GM12878 (cell line): ENCODE results near the gene CD276. TPM values are rescaled to one million over a fixed set of nuclear protein-coding genes. Genes with fewer than 3 reads are reported as not detected.

ENCODE experiments used
- DPF2 ChIP-seq: fragments of 450-650 bp; IDR thresholded peaks from 2 replicates; pipeline ENCODE4 v1.6.1; 2017; ENCODE audit warnings: mild to moderate bottlenecking
- MTA3 ChIP-seq: IDR thresholded peaks from 2 replicates; pipeline ENCODE4 v1.6.1; 2012; ENCODE audit warnings: low read length, inconsistent platforms, borderline replicate concordance
- NR2C2 ChIP-seq: IDR thresholded peaks from 2 replicates; pipeline ENCODE4 v1.6.1; 2011; ENCODE audit warnings: borderline replicate concordance, low read depth; ENCODE audit not compliant: control insufficient read depth, insufficient read length
- POLR2AphosphoS5 ChIP-seq: IDR thresholded peaks from 2 replicates; pipeline ENCODE4 v1.6.1; 2011; ENCODE audit warnings: mild to moderate bottlenecking, low read length, inconsistent platforms
- SIN3A ChIP-seq: IDR thresholded peaks from 2 replicates; pipeline ENCODE4 v1.6.1; 2012; ENCODE audit warnings: low read depth, low read length, improper control_type of control experiment
- SMC3 ChIP-seq: IDR thresholded peaks from 2 replicates; pipeline ENCODE4 v1.6.1; 2011; ENCODE audit warnings: low read length, improper control_type of control experiment, borderline replicate concordance
- SPI1 ChIP-seq: IDR thresholded peaks from 2 replicates; pipeline ENCODE4 v1.6.1; 2011; ENCODE audit warnings: low read depth, mild to moderate bottlenecking, low read length, moderate library complexity, borderline replicate concordance; ENCODE audit not compliant: insufficient read depth
- TAF1 ChIP-seq: IDR thresholded peaks from 2 replicates; pipeline ENCODE4 v1.6.1; 2011; ENCODE audit warnings: mild to moderate bottlenecking, low read depth, low read length, borderline replicate concordance
- TCF3 ChIP-seq: IDR thresholded peaks from 2 replicates; pipeline ENCODE4 v1.6.1; 2012; ENCODE audit warnings: low read depth, mild to moderate bottlenecking, low read length, borderline replicate concordance; ENCODE audit not compliant: insufficient read depth
- ZBED1 ChIP-seq: IDR thresholded peaks from 2 replicates; pipeline ENCODE4 v1.6.1; 2016; ENCODE audit warnings: borderline replicate concordance
- ZZZ3 ChIP-seq: IDR thresholded peaks from 2 replicates; pipeline ENCODE4 v1.6.1; 2011; ENCODE audit warnings: low read depth; ENCODE audit not compliant: control insufficient read depth, insufficient read length
- polyA plus RNA-seq, 11 experiments: library from polyadenylated mRNA; depleted of rRNA in 4 of 11; unstranded in 6 of 11; stranded (reverse) in 5 of 11; fragments of >200 nt; fragmentation: Nextera tagmentation in 4 of 11; fragmentation: Illumina TruSeq in 1 of 11; extraction: Ambion mirVana in 4 of 11; extraction: Trizol in 1 of 11; gene quantifications; 1 replicate in 1 of 11; 2 replicates in 10 of 11; pipeline versions ENCODE4 v1.2.1 to v1.2.3, GENCODE V29; 2011 to 2016; ENCODE audit warnings: inconsistent platforms in 2 of 11, missing spikeins in 2 of 11, low read depth in 1 of 11
- total RNA-seq, 4 experiments: library from RNA; depleted of rRNA in 3 of 4; stranded (reverse); fragments of >200 nt in 3 of 4; fragmentation: Illumina TruSeq in 1 of 4; extraction: Trizol in 1 of 4; gene quantifications; 2 replicates each; pipeline versions ENCODE4 v1.2.1 to v1.2.3, GENCODE V29; 2013 to 2021
- TF ChIP-seq, protein P1 (sequence below), 3 experiments: IDR thresholded peaks in 2 of 3; conservative IDR thresholded peaks in 1 of 3; 2 replicates each; pipeline ENCODE4 v1.5.1; 2011; ENCODE audit warnings: low read depth in 3 of 3, low read length in 3 of 3, mild to moderate bottlenecking in 3 of 3, control low read depth in 2 of 3, moderate library complexity in 2 of 3, inconsistent platforms in 1 of 3, mixed read lengths in 1 of 3; ENCODE audit not compliant: control insufficient read depth in 2 of 3, insufficient read depth in 1 of 3; ENCODE audit errors: extremely low read depth in 1 of 3
- TF ChIP-seq, protein P2 (sequence below): fragments of 450-650 bp; IDR thresholded peaks from 2 replicates; pipeline ENCODE4 v1.6.1; 2017; ENCODE audit warnings: mild to moderate bottlenecking, moderate library complexity
- TF ChIP-seq, protein P3 (sequence below): IDR thresholded peaks from 2 replicates; pipeline ENCODE4 v1.6.1; 2011; ENCODE audit warnings: low read depth, low read length, improper control_type of control experiment, borderline replicate concordance
- TF ChIP-seq, protein P4 (sequence below): IDR thresholded peaks from 2 replicates; pipeline ENCODE4 v1.6.1; 2011; ENCODE audit warnings: mild to moderate bottlenecking, low read depth, low read length, moderate library complexity; ENCODE audit not compliant: insufficient replicate concordance
- TF ChIP-seq, protein P5 (sequence below): IDR thresholded peaks from 2 replicates; pipeline ENCODE4 v1.6.1; 2012; ENCODE audit warnings: improper control_type of control experiment, low read depth, low read length; ENCODE audit not compliant: insufficient replicate concordance

Gene CD276
- total and polyA plus RNA-seq, 10 of the 15 experiments (the other 5 are each of a cell fraction or from before 2014, with no cell fraction given): 0.11 to 3.0 (median 1.2) TPM

DNA sequence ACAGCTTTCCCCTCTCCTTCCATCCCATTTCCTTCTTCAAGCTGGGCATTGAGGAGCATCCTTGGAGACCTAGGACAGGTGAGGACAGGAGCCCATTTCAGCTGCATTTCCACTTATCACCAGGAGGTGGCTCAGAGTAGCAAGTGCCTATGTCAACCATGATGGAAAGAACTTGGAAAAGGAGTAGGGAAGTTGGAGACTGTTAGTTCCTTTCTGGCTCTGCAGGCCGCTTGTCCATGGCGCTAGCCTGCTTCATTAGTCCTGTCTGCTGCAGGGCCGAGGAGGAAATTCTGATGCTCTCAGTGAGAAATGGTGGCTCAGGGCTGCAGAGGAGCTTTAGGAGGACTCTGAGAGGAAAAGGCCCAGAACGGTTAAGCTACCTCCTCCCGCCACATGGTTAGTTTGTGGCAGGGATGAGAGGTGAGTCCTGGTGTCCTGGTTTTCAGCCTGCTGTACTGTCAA, 7.0 kb upstream of the CD276 start (continued):
- TF ChIP-seq, protein P1, sequence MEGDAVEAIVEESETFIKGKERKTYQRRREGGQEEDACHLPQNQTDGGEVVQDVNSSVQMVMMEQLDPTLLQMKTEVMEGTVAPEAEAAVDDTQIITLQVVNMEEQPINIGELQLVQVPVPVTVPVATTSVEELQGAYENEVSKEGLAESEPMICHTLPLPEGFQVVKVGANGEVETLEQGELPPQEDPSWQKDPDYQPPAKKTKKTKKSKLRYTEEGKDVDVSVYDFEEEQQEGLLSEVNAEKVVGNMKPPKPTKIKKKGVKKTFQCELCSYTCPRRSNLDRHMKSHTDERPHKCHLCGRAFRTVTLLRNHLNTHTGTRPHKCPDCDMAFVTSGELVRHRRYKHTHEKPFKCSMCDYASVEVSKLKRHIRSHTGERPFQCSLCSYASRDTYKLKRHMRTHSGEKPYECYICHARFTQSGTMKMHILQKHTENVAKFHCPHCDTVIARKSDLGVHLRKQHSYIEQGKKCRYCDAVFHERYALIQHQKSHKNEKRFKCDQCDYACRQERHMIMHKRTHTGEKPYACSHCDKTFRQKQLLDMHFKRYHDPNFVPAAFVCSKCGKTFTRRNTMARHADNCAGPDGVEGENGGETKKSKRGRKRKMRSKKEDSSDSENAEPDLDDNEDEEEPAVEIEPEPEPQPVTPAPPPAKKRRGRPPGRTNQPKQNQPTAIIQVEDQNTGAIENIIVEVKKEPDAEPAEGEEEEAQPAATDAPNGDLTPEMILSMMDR (IDR thresholded peaks at IDR 0.05 in 2 of 3, conservative IDR thresholded peaks at IDR 0.05 in 1 of 3; ENCODE audit: control insufficient read depth in 2 of 3, extremely low read depth in 1 of 3, insufficient read depth in 1 of 3, low read depth in 3 of 3, low read length in 3 of 3): peak; percentile 73 to 89 (median 82)
- TF ChIP-seq, protein P2, sequence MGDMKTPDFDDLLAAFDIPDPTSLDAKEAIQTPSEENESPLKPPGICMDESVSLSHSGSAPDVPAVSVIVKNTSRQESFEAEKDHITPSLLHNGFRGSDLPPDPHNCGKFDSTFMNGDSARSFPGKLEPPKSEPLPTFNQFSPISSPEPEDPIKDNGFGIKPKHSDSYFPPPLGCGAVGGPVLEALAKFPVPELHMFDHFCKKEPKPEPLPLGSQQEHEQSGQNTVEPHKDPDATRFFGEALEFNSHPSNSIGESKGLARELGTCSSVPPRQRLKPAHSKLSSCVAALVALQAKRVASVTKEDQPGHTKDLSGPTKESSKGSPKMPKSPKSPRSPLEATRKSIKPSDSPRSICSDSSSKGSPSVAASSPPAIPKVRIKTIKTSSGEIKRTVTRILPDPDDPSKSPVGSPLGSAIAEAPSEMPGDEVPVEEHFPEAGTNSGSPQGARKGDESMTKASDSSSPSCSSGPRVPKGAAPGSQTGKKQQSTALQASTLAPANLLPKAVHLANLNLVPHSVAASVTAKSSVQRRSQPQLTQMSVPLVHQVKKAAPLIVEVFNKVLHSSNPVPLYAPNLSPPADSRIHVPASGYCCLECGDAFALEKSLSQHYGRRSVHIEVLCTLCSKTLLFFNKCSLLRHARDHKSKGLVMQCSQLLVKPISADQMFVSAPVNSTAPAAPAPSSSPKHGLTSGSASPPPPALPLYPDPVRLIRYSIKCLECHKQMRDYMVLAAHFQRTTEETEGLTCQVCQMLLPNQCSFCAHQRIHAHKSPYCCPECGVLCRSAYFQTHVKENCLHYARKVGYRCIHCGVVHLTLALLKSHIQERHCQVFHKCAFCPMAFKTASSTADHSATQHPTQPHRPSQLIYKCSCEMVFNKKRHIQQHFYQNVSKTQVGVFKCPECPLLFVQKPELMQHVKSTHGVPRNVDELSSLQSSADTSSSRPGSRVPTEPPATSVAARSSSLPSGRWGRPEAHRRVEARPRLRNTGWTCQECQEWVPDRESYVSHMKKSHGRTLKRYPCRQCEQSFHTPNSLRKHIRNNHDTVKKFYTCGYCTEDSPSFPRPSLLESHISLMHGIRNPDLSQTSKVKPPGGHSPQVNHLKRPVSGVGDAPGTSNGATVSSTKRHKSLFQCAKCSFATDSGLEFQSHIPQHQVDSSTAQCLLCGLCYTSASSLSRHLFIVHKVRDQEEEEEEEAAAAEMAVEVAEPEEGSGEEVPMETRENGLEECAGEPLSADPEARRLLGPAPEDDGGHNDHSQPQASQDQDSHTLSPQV: no peak
- no peak for TF ChIP-seq NR2C2
- TF ChIP-seq ZBED1: no peak
- peak; percentile 88 for TF ChIP-seq SMC3
- no peak for TF ChIP-seq TAF1
- no peak for TF ChIP-seq SPI1
- TF ChIP-seq, protein P3, sequence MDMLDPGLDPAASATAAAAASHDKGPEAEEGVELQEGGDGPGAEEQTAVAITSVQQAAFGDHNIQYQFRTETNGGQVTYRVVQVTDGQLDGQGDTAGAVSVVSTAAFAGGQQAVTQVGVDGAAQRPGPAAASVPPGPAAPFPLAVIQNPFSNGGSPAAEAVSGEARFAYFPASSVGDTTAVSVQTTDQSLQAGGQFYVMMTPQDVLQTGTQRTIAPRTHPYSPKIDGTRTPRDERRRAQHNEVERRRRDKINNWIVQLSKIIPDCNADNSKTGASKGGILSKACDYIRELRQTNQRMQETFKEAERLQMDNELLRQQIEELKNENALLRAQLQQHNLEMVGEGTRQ: no peak
- TF ChIP-seq MTA3: no peak
- TF ChIP-seq, protein P4, sequence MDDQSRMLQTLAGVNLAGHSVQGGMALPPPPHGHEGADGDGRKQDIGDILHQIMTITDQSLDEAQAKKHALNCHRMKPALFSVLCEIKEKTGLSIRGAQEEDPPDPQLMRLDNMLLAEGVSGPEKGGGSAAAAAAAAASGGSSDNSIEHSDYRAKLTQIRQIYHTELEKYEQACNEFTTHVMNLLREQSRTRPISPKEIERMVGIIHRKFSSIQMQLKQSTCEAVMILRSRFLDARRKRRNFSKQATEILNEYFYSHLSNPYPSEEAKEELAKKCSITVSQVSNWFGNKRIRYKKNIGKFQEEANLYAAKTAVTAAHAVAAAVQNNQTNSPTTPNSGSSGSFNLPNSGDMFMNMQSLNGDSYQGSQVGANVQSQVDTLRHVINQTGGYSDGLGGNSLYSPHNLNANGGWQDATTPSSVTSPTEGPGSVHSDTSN: no peak
- no peak for TF ChIP-seq ZZZ3
- TF ChIP-seq DPF2: no peak
- no peak for TF ChIP-seq SIN3A
- TF ChIP-seq, protein P5, sequence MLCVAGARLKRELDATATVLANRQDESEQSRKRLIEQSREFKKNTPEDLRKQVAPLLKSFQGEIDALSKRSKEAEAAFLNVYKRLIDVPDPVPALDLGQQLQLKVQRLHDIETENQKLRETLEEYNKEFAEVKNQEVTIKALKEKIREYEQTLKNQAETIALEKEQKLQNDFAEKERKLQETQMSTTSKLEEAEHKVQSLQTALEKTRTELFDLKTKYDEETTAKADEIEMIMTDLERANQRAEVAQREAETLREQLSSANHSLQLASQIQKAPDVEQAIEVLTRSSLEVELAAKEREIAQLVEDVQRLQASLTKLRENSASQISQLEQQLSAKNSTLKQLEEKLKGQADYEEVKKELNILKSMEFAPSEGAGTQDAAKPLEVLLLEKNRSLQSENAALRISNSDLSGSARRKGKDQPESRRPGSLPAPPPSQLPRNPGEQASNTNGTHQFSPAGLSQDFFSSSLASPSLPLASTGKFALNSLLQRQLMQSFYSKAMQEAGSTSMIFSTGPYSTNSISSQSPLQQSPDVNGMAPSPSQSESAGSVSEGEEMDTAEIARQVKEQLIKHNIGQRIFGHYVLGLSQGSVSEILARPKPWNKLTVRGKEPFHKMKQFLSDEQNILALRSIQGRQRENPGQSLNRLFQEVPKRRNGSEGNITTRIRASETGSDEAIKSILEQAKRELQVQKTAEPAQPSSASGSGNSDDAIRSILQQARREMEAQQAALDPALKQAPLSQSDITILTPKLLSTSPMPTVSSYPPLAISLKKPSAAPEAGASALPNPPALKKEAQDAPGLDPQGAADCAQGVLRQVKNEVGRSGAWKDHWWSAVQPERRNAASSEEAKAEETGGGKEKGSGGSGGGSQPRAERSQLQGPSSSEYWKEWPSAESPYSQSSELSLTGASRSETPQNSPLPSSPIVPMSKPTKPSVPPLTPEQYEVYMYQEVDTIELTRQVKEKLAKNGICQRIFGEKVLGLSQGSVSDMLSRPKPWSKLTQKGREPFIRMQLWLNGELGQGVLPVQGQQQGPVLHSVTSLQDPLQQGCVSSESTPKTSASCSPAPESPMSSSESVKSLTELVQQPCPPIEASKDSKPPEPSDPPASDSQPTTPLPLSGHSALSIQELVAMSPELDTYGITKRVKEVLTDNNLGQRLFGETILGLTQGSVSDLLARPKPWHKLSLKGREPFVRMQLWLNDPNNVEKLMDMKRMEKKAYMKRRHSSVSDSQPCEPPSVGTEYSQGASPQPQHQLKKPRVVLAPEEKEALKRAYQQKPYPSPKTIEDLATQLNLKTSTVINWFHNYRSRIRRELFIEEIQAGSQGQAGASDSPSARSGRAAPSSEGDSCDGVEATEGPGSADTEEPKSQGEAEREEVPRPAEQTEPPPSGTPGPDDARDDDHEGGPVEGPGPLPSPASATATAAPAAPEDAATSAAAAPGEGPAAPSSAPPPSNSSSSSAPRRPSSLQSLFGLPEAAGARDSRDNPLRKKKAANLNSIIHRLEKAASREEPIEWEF: no peak
- no peak for TF ChIP-seq POLR2AphosphoS5
- TF ChIP-seq TCF3: no peak
